PC-9 (cell line): Measurements from ENCODE around the gene PSMC1. TPM values are rescaled to one million over a fixed set of nuclear protein-coding genes. Genes with fewer than 3 reads are reported as not detected.

Experiments used
- BruUV-seq: library from RNA; stranded (reverse); fragments of 400-500 nt; replicated peaks from 2 replicates; lab custom pipeline; 2021; lab: Mats Ljungman, UMichigan
- CTCF ChIA-PET: fragments of 300-600 bp; sonication (Branson Sonifier 250); formaldehyde crosslinking; loops from one replicate; lab custom pipeline; 2022; ENCODE audit warnings: antibody characterized with exemption; lab: Charles Lee
- POLR2A ChIA-PET: fragments of 300-600 bp; sonication (Branson Sonifier 250); formaldehyde crosslinking; loops from one replicate; lab custom pipeline; 2022; ENCODE audit warnings: antibody characterized with exemption; ENCODE audit not compliant: unreplicated experiment; lab: Charles Lee
- DNase-seq, 2 experiments: peaks; one replicate each; pipeline versions ENCODE4 v3.0.0 to v3.0.0-alpha.2; 2015 to 2022; ENCODE audit warnings: mixed read lengths in 1 of 2
- H2AFZ ChIP-seq: fragments of 200-600 bp; sonication (generic); 2 replicates; pipeline ENCODE4 v1.8.1; 2017; ENCODE audit warnings: antibody characterized with exemption
- H3F3A ChIP-seq: fragments of 200-600 bp; sonication (generic); 2 replicates; pipeline ENCODE4 v1.8.1; 2017; ENCODE audit warnings: antibody characterized with exemption, mild to moderate bottlenecking, low read depth; ENCODE audit not compliant: insufficient read depth
- H3K27ac ChIP-seq: fragments of 200-600 bp; sonication (generic); 2 replicates; pipeline ENCODE4 v1.6.1; 2016; ENCODE audit warnings: mixed run types
- H3K27me3 ChIP-seq: fragments of 200-600 bp; sonication (generic); 2 replicates; pipeline ENCODE4 v1.6.1; 2016; ENCODE audit warnings: low read depth, mixed run types; ENCODE audit not compliant: insufficient read depth
- H3K36me3 ChIP-seq: fragments of 200-600 bp; sonication (generic); 2 replicates; pipeline ENCODE4 v1.6.1; 2016; ENCODE audit warnings: low read depth, mixed run types
- H3K4me1 ChIP-seq: fragments of 200-600 bp; sonication (generic); replicated peaks from 2 replicates; pipeline ENCODE4 v1.6.1; 2016; ENCODE audit warnings: mixed run types; ENCODE audit not compliant: insufficient read depth
- H3K4me2 ChIP-seq: fragments of 200-600 bp; sonication (generic); 2 replicates; pipeline ENCODE4 v1.6.1; 2017; ENCODE audit warnings: mixed run types
- H3K4me3 ChIP-seq: fragments of 200-600 bp; sonication (generic); 2 replicates; pipeline ENCODE4 v1.6.1; 2016; ENCODE audit warnings: mixed run types
- H3K79me2 ChIP-seq: fragments of 200-600 bp; sonication (generic); 2 replicates; pipeline ENCODE4 v1.6.1; 2017; ENCODE audit warnings: low read depth, mixed run types
- H3K9me2 ChIP-seq: fragments of 200-600 bp; sonication (generic); 2 replicates; pipeline ENCODE4 v1.8.1; 2017; ENCODE audit warnings: mild to moderate bottlenecking; ENCODE audit not compliant: insufficient read depth
- H3K9me3 ChIP-seq: fragments of 200-600 bp; sonication (generic); 2 replicates; pipeline ENCODE4 v1.8.1; 2016; ENCODE audit warnings: low read depth; ENCODE audit not compliant: insufficient read depth
- H4K20me1 ChIP-seq: fragments of 200-600 bp; sonication (generic); 2 replicates; pipeline ENCODE4 v1.8.1; 2017; ENCODE audit not compliant: insufficient read depth
- EZH2 ChIP-seq: fragments of 200-600 bp; sonication (generic); IDR thresholded peaks from 2 replicates; pipeline ENCODE4 v1.8.0; 2017; ENCODE audit warnings: antibody characterized with exemption, low read depth
- intact Hi-C: fragments of 100-400 bp; cut with micrococcal nuclease; formaldehyde crosslinking; loops from one replicate; pipeline ENCODE4 v1.10.0; 2022; ENCODE audit not compliant: unreplicated experiment
- total RNA-seq: library from RNA; stranded (reverse); gene quantifications from 2 replicates; pipeline ENCODE4 v1.2.3, GENCODE V29; 2021
- TF ChIP-seq, protein P1 (sequence below): fragments of 200-600 bp; sonication (generic); conservative IDR thresholded peaks from 2 replicates; pipeline ENCODE4 v1.6.1; 2017; ENCODE audit warnings: mixed run types, antibody characterized with exemption, mild to moderate bottlenecking, moderate library complexity

Gene PSMC1
- total RNA-seq, 1 experiment from 2014 or later = 50.8 TPM

DNA sequence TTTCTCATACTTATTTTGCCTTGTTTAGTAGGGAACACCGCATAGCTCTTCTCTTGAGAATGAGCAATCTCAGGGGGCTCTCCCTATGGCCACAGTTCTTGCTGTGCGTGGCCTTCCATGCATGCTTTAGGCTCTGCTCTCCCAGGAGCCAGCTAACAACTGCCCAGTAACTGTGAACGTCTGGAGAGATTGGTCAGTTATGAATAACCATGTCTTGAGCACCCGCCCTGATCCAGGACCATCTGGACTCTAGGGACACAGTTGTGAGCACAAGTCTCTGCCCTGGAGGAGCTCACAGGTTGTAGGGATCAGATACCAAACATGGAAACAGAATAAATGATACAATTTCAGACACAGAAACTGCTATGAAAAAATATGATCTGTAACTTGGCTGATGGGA is 12.1 kb downstream of the PSMC1 start:
- Histone ChIP-seq H3K9me2 (no peaks in the 10 kb centered on the region), H3K4me2 (no peak overlapping the region), H3K36me3 (no peaks in the 10 kb centered on the region), H4K20me1 (no peaks in the 10 kb centered on the region), H3K4me3 (no peak overlapping the region), H3K27ac (no peak overlapping the region), H2AFZ (no peak overlapping the region), H3K4me1 (no peaks in the 10 kb centered on the region), H3F3A (no peaks in the 10 kb centered on the region), H3K27me3 (no peaks in the 10 kb centered on the region), H3K79me2 (no peaks in the 10 kb centered on the region), H3K9me3 (no peaks in the 10 kb centered on the region)
- intact Hi-C loops = no loop called here
- POLR2A ChIA-PET = no interaction called here
- no peak for DNase-seq
- BruUV-seq = no TSS peak
- TF ChIP-seq, protein P1, sequence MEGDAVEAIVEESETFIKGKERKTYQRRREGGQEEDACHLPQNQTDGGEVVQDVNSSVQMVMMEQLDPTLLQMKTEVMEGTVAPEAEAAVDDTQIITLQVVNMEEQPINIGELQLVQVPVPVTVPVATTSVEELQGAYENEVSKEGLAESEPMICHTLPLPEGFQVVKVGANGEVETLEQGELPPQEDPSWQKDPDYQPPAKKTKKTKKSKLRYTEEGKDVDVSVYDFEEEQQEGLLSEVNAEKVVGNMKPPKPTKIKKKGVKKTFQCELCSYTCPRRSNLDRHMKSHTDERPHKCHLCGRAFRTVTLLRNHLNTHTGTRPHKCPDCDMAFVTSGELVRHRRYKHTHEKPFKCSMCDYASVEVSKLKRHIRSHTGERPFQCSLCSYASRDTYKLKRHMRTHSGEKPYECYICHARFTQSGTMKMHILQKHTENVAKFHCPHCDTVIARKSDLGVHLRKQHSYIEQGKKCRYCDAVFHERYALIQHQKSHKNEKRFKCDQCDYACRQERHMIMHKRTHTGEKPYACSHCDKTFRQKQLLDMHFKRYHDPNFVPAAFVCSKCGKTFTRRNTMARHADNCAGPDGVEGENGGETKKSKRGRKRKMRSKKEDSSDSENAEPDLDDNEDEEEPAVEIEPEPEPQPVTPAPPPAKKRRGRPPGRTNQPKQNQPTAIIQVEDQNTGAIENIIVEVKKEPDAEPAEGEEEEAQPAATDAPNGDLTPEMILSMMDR = no peak
- no peak for TF ChIP-seq EZH2
- CTCF ChIA-PET = no interaction called here

DNA sequence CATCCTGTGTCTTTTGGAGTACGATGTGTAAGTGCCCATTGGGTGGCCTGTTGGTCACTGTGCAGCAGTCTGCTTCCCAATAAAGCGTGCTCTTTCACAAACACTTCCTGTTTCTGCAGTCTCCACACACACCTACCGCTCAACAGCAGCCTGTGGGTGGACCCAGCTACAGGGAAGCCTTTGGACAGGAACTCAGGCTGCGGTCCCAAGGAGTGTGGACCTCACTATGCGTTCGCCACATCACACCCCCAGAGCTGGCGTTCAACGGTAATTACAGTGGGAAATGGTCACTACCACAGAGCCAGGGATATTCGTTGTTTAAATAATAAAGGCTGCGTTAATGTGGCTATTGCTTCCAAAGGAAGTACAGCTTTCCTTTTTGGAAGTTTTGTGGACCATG is 16.2 kb downstream of the PSMC1 start:
- intact Hi-C loops = no loop called here
- Histone ChIP-seq H3K79me2 (no peaks in the 10 kb centered on the region), H2AFZ (no peak overlapping the region), H3K9me2 (no peaks in the 10 kb centered on the region), H3F3A (0 out of 2 replicates have a peak, but pooled peaks cover 7% of the 10 kb centered on the region), H3K4me1 (no peaks in the 10 kb centered on the region), H3K27ac (no peak overlapping the region), H3K4me3 (no peak overlapping the region), H3K9me3 (no peaks in the 10 kb centered on the region), H3K27me3 (no peaks in the 10 kb centered on the region), H3K36me3 (no peaks in the 10 kb centered on the region), H4K20me1 (no peaks in the 10 kb centered on the region; the same call in 1 of the 2 replicates), H3K4me2 (no peak overlapping the region)
- ChIA-PET CTCF (no interaction called here), POLR2A (no interaction called here)
- DNase-seq = no peak
- BruUV-seq = no TSS peak
- TF ChIP-seq EZH2 = no peak
- TF ChIP-seq, protein P1 = no peak

DNA sequence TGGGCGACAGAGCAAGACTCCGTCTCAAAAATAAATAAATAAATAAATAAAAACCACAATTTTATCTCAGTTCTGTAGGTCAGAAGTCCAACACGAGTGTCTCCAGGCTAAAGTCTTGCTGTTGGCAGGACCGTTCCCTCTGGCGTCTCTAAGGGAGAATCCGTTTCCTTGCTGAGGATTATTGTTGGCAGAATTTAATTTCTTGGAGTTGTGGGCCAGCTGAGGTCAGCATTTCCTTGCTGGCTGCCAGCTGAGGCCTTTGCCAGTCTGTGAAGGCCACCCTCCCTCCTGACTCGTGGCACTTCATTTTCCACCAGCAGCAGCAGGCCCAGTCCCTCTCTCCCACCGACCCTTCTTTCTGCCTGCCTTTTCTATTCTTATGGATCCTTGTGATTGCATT is 17.2 kb downstream of the PSMC1 start:
- CTCF ChIA-PET = no interaction called here
- DNase-seq = no peak
- Histone ChIP-seq H3K36me3 (no peaks in the 10 kb centered on the region), H3K4me2 (no peak overlapping the region), H3F3A (0 out of 2 replicates have a peak, but pooled peaks cover 7% of the 10 kb centered on the region), H3K9me2 (no peaks in the 10 kb centered on the region), H3K27ac (no peak overlapping the region), H3K4me1 (no peaks in the 10 kb centered on the region), H3K9me3 (no peaks in the 10 kb centered on the region), H3K27me3 (no peaks in the 10 kb centered on the region), H2AFZ (no peak overlapping the region), H3K79me2 (no peaks in the 10 kb centered on the region), H3K4me3 (no peak overlapping the region), H4K20me1 (no peaks in the 10 kb centered on the region; the same call in 1 of the 2 replicates)
- no TSS peak for BruUV-seq
- POLR2A ChIA-PET = no interaction called here
- TF ChIP-seq, protein P1 = no peak
- no peak for TF ChIP-seq EZH2
- intact Hi-C loops = no loop called here
